Suprapubic skin (tissue), 3 donors: Measurements from ENCODE around the gene GOLT1A.

Source experiments
- POLR2A ChIP-seq, 2 donors: fragments of 450-650 bp; IDR thresholded peaks; one replicate each; pipeline ENCODE4 v1.6.1; 2017; ENCODE audit warnings: antibody characterized with exemption in 2 of 2, mild to moderate bottlenecking in 2 of 2, moderate library complexity in 2 of 2
- TF ChIP-seq, protein P1 (sequence below), 2 donors: fragments of 200-600 bp in 1 of 2; fragments of 450-650 bp in 1 of 2; sonication (generic) in 1 of 2; IDR thresholded peaks; one replicate each; pipeline ENCODE4 v1.5.1; 2016 to 2019; ENCODE audit warnings: antibody characterized with exemption in 2 of 2, mild to moderate bottlenecking in 1 of 2, moderate library complexity in 1 of 2

DNA sequence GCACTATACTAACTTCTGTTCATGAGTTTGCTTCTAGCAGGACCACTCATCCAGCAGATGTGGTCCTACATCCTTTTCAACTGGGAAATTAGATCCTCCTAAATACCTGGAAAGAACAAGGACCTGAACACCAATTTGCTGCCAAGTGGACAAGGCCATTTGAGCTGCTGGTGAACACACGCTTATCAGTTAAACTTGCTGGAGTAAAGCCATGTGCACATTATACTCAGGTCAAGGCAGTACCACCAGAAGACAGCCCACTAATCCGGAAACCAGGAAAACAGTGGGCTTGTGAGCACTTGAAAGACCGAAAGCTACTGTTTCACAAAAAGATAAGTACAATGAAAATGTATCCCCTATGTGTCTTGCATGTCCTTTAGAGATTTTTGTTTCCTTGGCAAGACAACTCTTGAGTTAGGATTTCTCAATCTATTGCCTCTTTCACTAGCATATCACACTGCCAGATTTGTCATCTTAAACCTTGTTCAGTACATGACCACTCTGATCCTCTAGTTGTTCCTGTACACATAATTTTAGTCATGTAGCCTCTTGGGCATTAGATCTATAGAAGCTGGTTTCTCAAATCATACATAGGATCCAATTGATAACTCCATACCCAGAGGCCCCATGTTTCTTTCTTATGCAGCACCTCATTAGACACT lies 43.2 kb downstream of the GOLT1A start:
- TF ChIP-seq, protein P1, sequence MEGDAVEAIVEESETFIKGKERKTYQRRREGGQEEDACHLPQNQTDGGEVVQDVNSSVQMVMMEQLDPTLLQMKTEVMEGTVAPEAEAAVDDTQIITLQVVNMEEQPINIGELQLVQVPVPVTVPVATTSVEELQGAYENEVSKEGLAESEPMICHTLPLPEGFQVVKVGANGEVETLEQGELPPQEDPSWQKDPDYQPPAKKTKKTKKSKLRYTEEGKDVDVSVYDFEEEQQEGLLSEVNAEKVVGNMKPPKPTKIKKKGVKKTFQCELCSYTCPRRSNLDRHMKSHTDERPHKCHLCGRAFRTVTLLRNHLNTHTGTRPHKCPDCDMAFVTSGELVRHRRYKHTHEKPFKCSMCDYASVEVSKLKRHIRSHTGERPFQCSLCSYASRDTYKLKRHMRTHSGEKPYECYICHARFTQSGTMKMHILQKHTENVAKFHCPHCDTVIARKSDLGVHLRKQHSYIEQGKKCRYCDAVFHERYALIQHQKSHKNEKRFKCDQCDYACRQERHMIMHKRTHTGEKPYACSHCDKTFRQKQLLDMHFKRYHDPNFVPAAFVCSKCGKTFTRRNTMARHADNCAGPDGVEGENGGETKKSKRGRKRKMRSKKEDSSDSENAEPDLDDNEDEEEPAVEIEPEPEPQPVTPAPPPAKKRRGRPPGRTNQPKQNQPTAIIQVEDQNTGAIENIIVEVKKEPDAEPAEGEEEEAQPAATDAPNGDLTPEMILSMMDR (IDR thresholded peaks at IDR 0.05): no peak
- TF ChIP-seq POLR2A (IDR thresholded peaks at IDR 0.05): no peak
